HCT116 (cell line): ENCODE data around the gene RFXANK. TPM values are rescaled to one million over a fixed set of nuclear protein-coding genes. Genes with fewer than 3 reads are reported as not detected.

ENCODE experiments used
- ATAC-seq: fragments of 200-7000 bp; cut with Tn5 transposase; 2 replicates; pipeline ENCODE4 v1.9.1; 2020; ENCODE audit warnings: mild to moderate bottlenecking, moderate library complexity
- BruUV-seq: library from RNA; stranded (reverse); fragments of 400-500 nt; replicated peaks from 2 replicates; lab custom pipeline; 2021; lab: Mats Ljungman, UMichigan
- CTCF ChIA-PET: fragments of 300-600 bp; sonication (Branson Sonifier 250); formaldehyde crosslinking; loops from one replicate; lab custom pipeline; 2021; ENCODE audit warnings: antibody characterized with exemption; lab: Charles Lee
- POLR2A ChIA-PET: fragments of 300-600, 350-600 bp; sonication (Branson Sonifier 250); formaldehyde crosslinking; loops from one replicate; lab custom pipeline; 2021; ENCODE audit warnings: antibody characterized with exemption; lab: Charles Lee
- RAD21 ChIA-PET, 2 experiments: fragments of 300-600 bp; sonication (Branson Sonifier 250); formaldehyde crosslinking; loops; one replicate each; lab custom pipeline; 2023; ENCODE audit warnings: low total read pairs in 2 of 2; ENCODE audit not compliant: uncharacterized antibody in 2 of 2, unreplicated experiment in 2 of 2, low non-redundant PET in 1 of 2; lab: Charles Lee
- DNase-seq: peaks from one replicate; pipeline ENCODE4 v3.0.0-alpha.2; 2010; ENCODE audit warnings: low read depth, low spot score
- H2AFZ ChIP-seq: fragments of 200-600 bp; shearing (Covaris generic), sonication (generic); 2 replicates; pipeline ENCODE4 v1.6.1; 2017; ENCODE audit warnings: low read depth, mixed run types, mixed read lengths, antibody characterized with exemption, low read length; ENCODE audit not compliant: poor library complexity, severe bottlenecking
- H3K27ac ChIP-seq: 2 replicates; pipeline ENCODE4 v1.5.1; 2012; ENCODE audit warnings: low read depth, low read length
- H3K27me3 ChIP-seq: fragments of 200-600 bp; sonication (generic); 2 replicates; pipeline ENCODE4 v1.6.1; 2016; ENCODE audit warnings: mixed run types, low read length, mixed read lengths; ENCODE audit not compliant: insufficient read depth
- H3K36me3 ChIP-seq, 2 experiments: fragments of 200-500 bp in 1 of 2; fragments of 200-600 bp in 1 of 2; sonication (Bioruptor generic) in 1 of 2; sonication (generic) in 1 of 2; 2 replicates each; pipeline versions ENCODE4 v1.5.1 to v1.6.1; 2014 to 2016; ENCODE audit warnings: low read length in 2 of 2, inconsistent platforms in 1 of 2, mixed read lengths in 1 of 2, mixed run types in 1 of 2; ENCODE audit not compliant: insufficient read depth in 2 of 2, control insufficient read depth in 1 of 2
- H3K4me1 ChIP-seq, 2 experiments: fragments of 200-600 bp in 1 of 2; sonication (generic) in 1 of 2; 2 replicates each; pipeline versions ENCODE4 v1.5.1 to v1.6.1; 2012 to 2017; ENCODE audit warnings: low read length in 2 of 2, inconsistent platforms in 1 of 2, mild to moderate bottlenecking in 1 of 2, mixed read lengths in 1 of 2, mixed run types in 1 of 2, moderate library complexity in 1 of 2; ENCODE audit not compliant: insufficient read depth in 2 of 2, control insufficient read depth in 1 of 2
- H3K4me2 ChIP-seq: fragments of 200-600 bp; sonication (generic); 2 replicates; pipeline ENCODE4 v1.6.1; 2017; ENCODE audit warnings: mixed run types, low read length, mixed read lengths
- H3K4me3 ChIP-seq, 2 experiments: fragments of 200-600 bp in 1 of 2; sonication (generic) in 1 of 2; replicated peaks in 1 of 2; 2 replicates each; pipeline ENCODE4 v1.5.1; 2011 to 2016; ENCODE audit warnings: low read length in 2 of 2, control low read depth in 1 of 2, low read depth in 1 of 2, mild to moderate bottlenecking in 1 of 2, mixed read lengths in 1 of 2, mixed run types in 1 of 2
- H3K79me2 ChIP-seq: fragments of 200-600 bp; sonication (generic); 2 replicates; pipeline ENCODE4 v1.6.1; 2017; ENCODE audit warnings: mild to moderate bottlenecking, mixed run types, low read length, moderate library complexity, mixed read lengths; ENCODE audit not compliant: insufficient read depth
- H3K9ac ChIP-seq: fragments of 200-600 bp; sonication (generic); 2 replicates; pipeline ENCODE4 v1.6.1; 2016; ENCODE audit warnings: low read length, mixed read lengths
- H3K9me2 ChIP-seq: fragments of 200-600 bp; sonication (generic), shearing (Covaris generic); 2 replicates; pipeline ENCODE4 v1.6.1; 2017; ENCODE audit warnings: mixed run types, mild to moderate bottlenecking, moderate library complexity; ENCODE audit not compliant: insufficient read depth
- H3K9me3 ChIP-seq, 2 experiments: fragments of 200-500 bp in 1 of 2; fragments of 200-600 bp in 1 of 2; sonication (Bioruptor generic) in 1 of 2; sonication (generic) in 1 of 2; 2 replicates each; pipeline ENCODE4 v1.6.1; 2014 to 2017; ENCODE audit warnings: low read length in 2 of 2, mixed read lengths in 2 of 2, inconsistent platforms in 1 of 2, low read depth in 1 of 2, mild to moderate bottlenecking in 1 of 2, mixed run types in 1 of 2, moderate library complexity in 1 of 2; ENCODE audit not compliant: control insufficient read depth in 1 of 2, insufficient read depth in 1 of 2
- H4K20me1 ChIP-seq: fragments of 200-600 bp; sonication (generic), shearing (Covaris generic); 2 replicates; pipeline ENCODE4 v1.6.1; 2017; ENCODE audit warnings: mixed run types, mild to moderate bottlenecking, moderate library complexity; ENCODE audit not compliant: insufficient read depth
- ELF1 ChIP-seq: IDR thresholded peaks from 2 replicates; pipeline ENCODE4 v1.6.1; 2012; ENCODE audit warnings: low read depth, borderline replicate concordance
- EZH2 ChIP-seq: fragments of 200-600 bp; sonication (generic); IDR thresholded peaks from 2 replicates; pipeline ENCODE4 v1.6.1; 2017; ENCODE audit warnings: antibody characterized with exemption, mixed run types
- EZH2phosphoT487 ChIP-seq: fragments of 200-600 bp; IDR thresholded peaks from 2 replicates; pipeline ENCODE4 v1.6.1; 2018; ENCODE audit warnings: antibody characterized with exemption, borderline replicate concordance
- MAX ChIP-seq: IDR thresholded peaks from 2 replicates; pipeline ENCODE4 v1.6.1; 2012
- POLR2A ChIP-seq: IDR thresholded peaks from 2 replicates; pipeline ENCODE4 v1.7.0; 2011; ENCODE audit warnings: borderline replicate concordance; ENCODE audit not compliant: insufficient read depth, insufficient read length; ENCODE audit errors: extremely low read depth
- RAD21 ChIP-seq: IDR thresholded peaks from 2 replicates; pipeline ENCODE4 v1.6.1; 2012; ENCODE audit warnings: low read depth, mild to moderate bottlenecking
- SIN3A ChIP-seq: IDR thresholded peaks from 2 replicates; pipeline ENCODE4 v1.6.1; 2012; ENCODE audit warnings: low read depth
- SP1 ChIP-seq: IDR thresholded peaks from 2 replicates; pipeline ENCODE4 v1.6.1; 2012; ENCODE audit warnings: low read depth
- ZFX ChIP-seq: fragments of 450-650 bp; IDR thresholded peaks from 2 replicates; pipeline ENCODE4 v1.6.1; 2017
- intact Hi-C: fragments of 100-400 bp; cut with micrococcal nuclease; formaldehyde crosslinking; loops from 2 replicates; pipeline ENCODE4 v1.10.0; 2022
- total RNA-seq: library from RNA; stranded (reverse); gene quantifications from one replicate; pipeline ENCODE4 v1.2.1, GENCODE V29; 2021; ENCODE audit not compliant: unreplicated experiment

The RFXANK gene
- total RNA-seq, 1 experiment from 2014 or later: 78.9 TPM

GRCh38 chr19:19169236-19170052 lies 22.6 kb upstream of the RFXANK start:
- DNase-seq (no peak), ATAC-seq (no peak)
- Histone ChIP-seq H3K27ac (no peak overlapping the region), H3K4me2 (no peak overlapping the region), H3K36me3 (no peaks in the 10 kb centered on the region), H3K4me3 (no peak overlapping the region), H3K79me2 (no peaks in the 10 kb centered on the region), H3K9me2 (no peaks in the 10 kb centered on the region), H3K9me3 (no peaks in the 10 kb centered on the region), H3K9ac (no peak overlapping the region), H3K4me1 (peaks cover 9 to 10% of the 10 kb centered on the region in 2 experiments; a peak in 3 of 4 replicates), H4K20me1 (no peaks in the 10 kb centered on the region), H3K27me3 (no peaks in the 10 kb centered on the region), H2AFZ (no peak overlapping the region)
- ChIA-PET RAD21 (no interaction called here), CTCF (no interaction called here), POLR2A (no interaction called here)
- intact Hi-C loops: no loop called here
- TF ChIP-seq RAD21: no peak
- no peak for TF ChIP-seq SIN3A
- TF ChIP-seq MAX: no peak
- no peak for TF ChIP-seq ELF1
- no peak for TF ChIP-seq POLR2A
- TF ChIP-seq EZH2: no peak
- no peak for TF ChIP-seq EZH2phosphoT487
- no peak for TF ChIP-seq ZFX
- BruUV-seq: no TSS peak

GRCh38 chr19:19170053-19170872 lies 21.8 kb upstream of the RFXANK start, which contains the start of gene MEF2B:
Gene MEF2B, minus strand, starts transcription at chr19:19170263. Its CDS starts 19,528 bp downstream, at chr19:19150735.
- no peak within 1 kb of the TSS for H3K4me3 ChIP-seq

More at GRCh38 chr19:19170053-19170872, 21.8 kb upstream of the RFXANK start, which contains the start of gene MEF2B:
- ChIA-PET CTCF (no interaction called here), RAD21 (no interaction called here), POLR2A (no interaction called here)
- H3K9me3 ChIP-seq: no peaks in the 10 kb centered on the region
- BruUV-seq: no TSS peak
- no peaks in the 10 kb centered on the region for H3K36me3 ChIP-seq
- H3K4me2 ChIP-seq: no peak within 1 kb of the TSS
- no peaks in the 10 kb centered on the region for H4K20me1 ChIP-seq
- ATAC-seq (peak; percentile 58), DNase-seq (no peak)
- intact Hi-C loops: no loop called here
- no peak within 1 kb of the TSS for H3K27ac ChIP-seq
- no peaks in the 10 kb centered on the region for H3K27me3 ChIP-seq
- no peak within 1 kb of the TSS for H2AFZ ChIP-seq
- TF ChIP-seq SP1 (no peak), ZFX (no peak)
- no peak within 1 kb of the TSS for H3K9ac ChIP-seq
- H3K4me1 ChIP-seq: peaks cover 9 to 10% of the 10 kb centered on the region in 2 experiments; a peak in 3 of 4 replicates
- no peaks in the 10 kb centered on the region for H3K79me2 ChIP-seq
- no peaks in the 10 kb centered on the region for H3K9me2 ChIP-seq
